C4-2B (cell line): ENCODE results near the gene SMIM1.
"Not testable (repeated sequence)": the region's sequence is repeated elsewhere in the genome, so short reads cannot be mapped to it uniquely, and the experiment has no call there.

ENCODE experiments used
- H3K27ac ChIP-seq: fragments of 450-650 bp; 2 replicates; pipeline ENCODE4 v1.5.1; 2017
- CTCF ChIP-seq: fragments of 450-650 bp; conservative IDR thresholded peaks from 2 replicates; pipeline ENCODE4 v1.5.1; 2017; ENCODE audit warnings: mild to moderate bottlenecking
- ZFX ChIP-seq: fragments of 450-650 bp; IDR thresholded peaks from 2 replicates; pipeline ENCODE4 v1.6.1; 2017

Gene SMIM1, protein sequence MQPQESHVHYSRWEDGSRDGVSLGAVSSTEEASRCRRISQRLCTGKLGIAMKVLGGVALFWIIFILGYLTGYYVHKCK

DNA sequence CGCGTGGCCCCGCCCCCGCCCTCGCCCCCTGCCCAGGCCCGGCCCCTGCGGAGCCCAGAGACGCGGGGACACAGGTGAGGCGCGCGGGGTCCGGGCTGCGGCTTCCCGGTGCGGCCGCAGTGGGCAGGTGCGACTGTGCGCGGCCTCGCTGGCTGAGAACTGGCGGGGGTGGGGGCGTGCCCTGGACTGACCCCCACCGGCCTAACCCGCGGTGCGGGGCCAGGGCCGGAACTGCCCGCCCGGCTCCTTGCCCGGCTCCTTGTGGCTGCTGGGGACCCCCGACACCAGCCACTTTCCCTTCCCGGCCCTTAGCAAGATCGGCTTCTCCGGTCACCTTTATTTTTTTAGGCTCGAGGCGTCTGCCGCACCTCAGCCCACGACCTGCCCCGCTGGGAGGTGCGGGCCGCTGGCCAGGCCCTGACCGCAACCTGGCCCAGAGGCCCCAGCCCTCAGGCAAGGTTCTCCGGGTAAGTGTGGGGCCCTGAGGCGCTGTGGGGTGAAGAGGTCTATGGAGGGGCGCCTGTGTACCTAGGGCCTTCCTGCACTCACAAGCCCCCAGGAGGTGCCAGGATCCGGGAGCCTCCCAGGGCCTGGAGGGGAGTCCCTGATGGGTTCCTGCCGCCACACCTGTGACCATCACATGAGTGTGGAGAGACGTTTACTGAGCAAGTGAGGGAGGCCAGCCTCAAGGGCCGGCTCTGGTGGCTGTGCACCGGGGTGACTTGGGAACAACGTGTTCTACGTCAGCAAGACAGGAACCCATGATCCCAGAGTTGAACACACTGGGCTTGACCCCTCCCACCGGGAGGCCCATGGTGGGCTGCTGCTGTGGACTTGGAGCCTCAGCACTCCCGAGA is at the start of gene SMIM1:
Gene SMIM1, plus strand, starts transcription at position 35 of the 857 bp plus-strand sequence. CDS start 2,625 bp downstream, outside the sequence.
- no peak for TF ChIP-seq ZFX
- TF ChIP-seq CTCF = no peak
- peak within 1 kb of the TSS; percentile 63 for H3K27ac ChIP-seq

DNA sequence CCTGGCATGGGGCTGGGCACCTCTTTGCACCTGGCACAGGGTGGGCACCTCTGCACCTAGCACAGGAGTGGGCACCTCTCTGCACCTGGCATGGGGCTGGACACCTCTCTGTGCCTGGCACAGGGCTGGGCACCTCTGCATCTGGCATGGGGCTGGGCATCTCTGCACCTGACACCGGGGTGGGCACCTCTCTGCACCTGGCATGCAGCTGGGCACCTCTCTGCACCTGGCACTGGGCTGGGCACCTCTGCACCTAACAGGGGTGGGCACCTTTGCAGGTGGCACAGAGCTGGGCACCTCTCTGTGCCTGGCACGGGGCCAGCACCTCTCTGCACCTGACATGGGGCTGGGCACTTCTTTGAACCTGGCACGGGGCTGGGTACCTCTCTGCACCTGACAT is 49.7 kb upstream of the SMIM1 start:
- no peak overlapping the region for H3K27ac ChIP-seq
- TF ChIP-seq ZFX (no peak), CTCF (no peak)

DNA sequence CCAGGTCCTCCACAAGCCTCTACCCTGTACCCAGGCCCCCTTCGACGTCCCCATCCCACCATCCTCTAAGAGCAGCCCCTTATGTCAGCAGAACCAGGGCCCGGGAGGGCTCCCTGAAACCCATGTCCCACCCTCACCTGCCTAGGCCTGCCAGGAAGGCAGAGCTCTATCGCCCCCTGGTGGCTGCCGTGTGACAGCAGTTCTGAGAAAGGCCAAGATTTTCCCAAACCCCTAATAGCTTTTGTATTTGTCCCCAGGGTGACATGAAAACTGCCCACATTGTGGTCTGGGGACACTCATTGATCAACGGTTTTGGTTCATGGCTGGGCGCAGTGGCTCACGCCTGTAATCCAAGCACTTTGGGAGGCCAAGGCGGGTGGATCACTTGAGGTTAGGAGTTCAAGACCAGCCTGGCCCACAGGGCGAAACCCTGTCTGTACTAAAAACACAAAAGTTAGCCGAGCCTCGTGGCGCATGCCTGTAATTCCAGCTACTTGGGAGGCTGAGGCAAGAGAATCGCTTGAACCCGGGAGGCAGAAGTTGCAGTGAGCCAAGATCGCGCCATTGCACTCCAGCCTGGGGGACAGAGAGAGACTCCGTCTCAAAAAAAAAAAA is 48.0 kb upstream of the SMIM1 start:
- TF ChIP-seq CTCF = peak; percentile 98
- H3K27ac ChIP-seq = not testable (repeated sequence)

DNA sequence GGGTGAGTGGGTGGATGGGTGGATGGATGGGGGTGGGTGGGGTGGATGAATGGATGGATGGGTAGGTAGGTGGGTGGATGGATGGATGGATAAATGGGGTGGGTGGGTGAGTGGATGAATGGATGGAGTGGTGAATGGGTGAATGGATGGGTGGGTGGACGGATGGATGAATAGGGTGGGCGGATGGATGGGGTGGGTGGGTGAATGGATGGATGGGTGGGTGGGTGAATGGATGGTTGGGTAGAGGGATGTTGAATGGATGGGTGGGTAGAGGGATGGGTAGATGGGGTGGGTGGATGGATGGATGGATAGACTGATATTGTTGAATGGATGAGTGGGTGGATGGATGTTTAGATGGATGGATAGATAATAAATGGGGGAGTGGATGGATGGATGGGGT is 47.2 kb upstream of the SMIM1 start:
- no peak overlapping the region for H3K27ac ChIP-seq
- TF ChIP-seq CTCF (no peak), ZFX (no peak)

DNA sequence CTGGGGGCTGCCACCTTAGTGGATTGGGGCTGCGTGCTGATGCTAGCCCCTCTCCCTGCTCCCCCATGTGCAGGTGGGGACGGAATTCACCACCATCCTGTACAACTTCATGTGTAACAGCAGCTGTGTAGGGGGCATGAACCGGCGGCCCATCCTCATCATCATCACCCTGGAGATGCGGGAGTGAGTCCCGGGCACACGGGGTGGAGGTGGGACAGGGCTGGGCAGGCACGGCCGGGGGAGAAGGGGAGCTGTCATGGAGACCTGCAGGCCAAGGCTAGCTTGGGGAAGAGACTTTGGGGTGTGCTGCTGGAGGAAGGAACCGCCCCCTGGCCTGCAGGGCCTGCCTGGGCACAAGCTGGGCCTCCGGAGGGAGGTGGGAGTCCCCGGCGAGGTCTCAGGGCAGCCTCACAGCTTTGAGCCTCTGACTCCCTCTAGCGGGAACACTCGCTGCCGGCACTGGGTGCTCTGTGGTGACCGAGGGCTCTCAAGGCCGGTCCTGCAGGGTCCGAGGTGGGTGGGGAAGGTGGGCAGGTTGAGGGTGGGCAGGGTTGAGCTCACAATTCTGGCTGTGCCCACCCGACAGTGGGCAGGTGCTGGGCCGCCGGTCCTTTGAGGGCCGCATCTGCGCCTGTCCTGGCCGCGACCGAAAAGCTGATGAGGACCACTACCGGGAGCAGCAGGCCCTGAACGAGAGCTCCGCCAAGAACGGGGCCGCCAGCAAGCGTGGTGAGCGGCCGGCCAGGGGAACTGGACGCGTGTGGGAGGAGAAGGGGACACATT is 45.3 kb upstream of the SMIM1 start:
- no peak overlapping the region for H3K27ac ChIP-seq
- no peak; the same call in 1 of the 2 replicates for TF ChIP-seq CTCF
- TF ChIP-seq ZFX = no peak

- TF ChIP-seq CTCF (no peak), ZFX (no peak)
- no peak overlapping the region for H3K27ac ChIP-seq
Measured at GRCh38 chr1:3727825-3728776, 44.4 kb upstream of the SMIM1 start.
